Thoracic aorta (tissue), 2 donors: Measurements from ENCODE around the gene KRT12. TPM values are rescaled to one million over a fixed set of nuclear protein-coding genes. Genes with fewer than 3 reads are reported as not detected.
"Not testable (repeated sequence)": the region's sequence is repeated elsewhere in the genome, so short reads cannot be mapped to it uniquely, and the experiment has no call there.

Experiments
- ATAC-seq: fragments of 150-250 bp; one replicate; pipeline ENCODE4 v1.8.0; 2017; ENCODE audit warnings: low read depth; ENCODE audit not compliant: insufficient number of reproducible peaks, low FRiP score
- DNase-seq: peaks from one replicate; pipeline ENCODE4 v3.0.0-alpha.2; 2020; ENCODE audit warnings: low spot score
- H3K27ac ChIP-seq, 2 donors: fragments of 200-600 bp; sonication (generic); 1 replicate in 1 of 2; 2 replicates in 1 of 2; pipeline ENCODE4 v1.5.1; 2016; ENCODE audit warnings: mild to moderate bottlenecking in 2 of 2, moderate library complexity in 2 of 2
- H3K27me3 ChIP-seq: fragments of 200-600 bp; sonication (generic); replicated peaks from 2 replicates; pipeline ENCODE4 v1.6.0; 2016; ENCODE audit warnings: mild to moderate bottlenecking; ENCODE audit not compliant: insufficient read depth
- H3K36me3 ChIP-seq: fragments of 200-600 bp; sonication (generic); one replicate; pipeline ENCODE4 v1.5.1; 2016
- H3K4me1 ChIP-seq, 2 donors: fragments of 200-600 bp; sonication (generic); 1 replicate in 1 of 2; 2 replicates in 1 of 2; pipeline versions ENCODE4 v1.5.1 to v1.6.0; 2016; ENCODE audit warnings: low read depth in 2 of 2, mild to moderate bottlenecking in 1 of 2; ENCODE audit not compliant: control insufficient read depth in 1 of 2
- H3K4me3 ChIP-seq: fragments of 200-600 bp; sonication (generic); 2 replicates; pipeline ENCODE4 v1.5.1; 2016; ENCODE audit warnings: mild to moderate bottlenecking
- H3K9me3 ChIP-seq: fragments of 200-600 bp; sonication (generic); 2 replicates; pipeline ENCODE4 v1.5.1; 2016
- total RNA-seq, 2 donors: library from RNA; depleted of rRNA; stranded (reverse); fragments of >200 nt; gene quantifications; one replicate each; pipeline versions ENCODE4 v1.1.0 to v1.2.3, GENCODE V29; 2016
- TF ChIP-seq, protein P1 (sequence below): fragments of 200-600 bp; sonication (generic); IDR thresholded peaks from one replicate; pipeline ENCODE4 v1.5.1; 2019; ENCODE audit warnings: antibody characterized with exemption

The KRT12 gene
- total RNA-seq, 2 donors from 2014 or later: not detected

DNA sequence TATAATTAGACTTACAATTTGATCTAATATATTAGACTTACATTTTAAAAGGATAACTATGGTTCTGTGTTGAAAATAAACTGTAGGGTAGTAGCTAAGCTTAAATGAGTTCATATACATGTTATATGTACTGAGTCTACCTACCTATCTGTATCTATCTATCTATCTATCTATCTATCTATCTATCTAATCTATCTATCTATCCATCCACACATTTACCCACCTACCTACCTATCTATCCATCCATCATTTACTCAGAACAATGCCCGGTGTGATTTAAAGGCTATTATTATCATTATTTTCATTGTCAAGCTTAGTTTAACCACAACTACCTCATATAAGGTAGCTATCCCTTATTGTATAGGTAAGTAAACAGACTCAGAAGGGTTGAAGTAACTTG is 51.6 kb downstream of the KRT12 start:
- no peak for ATAC-seq
- Histone ChIP-seq H3K4me3 (no peak overlapping the region), H3K9me3 (no peaks in the 10 kb centered on the region), H3K4me1 (peaks cover 7 to 28% of the 10 kb centered on the region in 2 donors), H3K27me3 (no peaks in the 10 kb centered on the region), H3K36me3 (peaks cover 4% of the 10 kb centered on the region), H3K27ac (no peak overlapping the region)
- no peak for DNase-seq
- TF ChIP-seq, protein P1, sequence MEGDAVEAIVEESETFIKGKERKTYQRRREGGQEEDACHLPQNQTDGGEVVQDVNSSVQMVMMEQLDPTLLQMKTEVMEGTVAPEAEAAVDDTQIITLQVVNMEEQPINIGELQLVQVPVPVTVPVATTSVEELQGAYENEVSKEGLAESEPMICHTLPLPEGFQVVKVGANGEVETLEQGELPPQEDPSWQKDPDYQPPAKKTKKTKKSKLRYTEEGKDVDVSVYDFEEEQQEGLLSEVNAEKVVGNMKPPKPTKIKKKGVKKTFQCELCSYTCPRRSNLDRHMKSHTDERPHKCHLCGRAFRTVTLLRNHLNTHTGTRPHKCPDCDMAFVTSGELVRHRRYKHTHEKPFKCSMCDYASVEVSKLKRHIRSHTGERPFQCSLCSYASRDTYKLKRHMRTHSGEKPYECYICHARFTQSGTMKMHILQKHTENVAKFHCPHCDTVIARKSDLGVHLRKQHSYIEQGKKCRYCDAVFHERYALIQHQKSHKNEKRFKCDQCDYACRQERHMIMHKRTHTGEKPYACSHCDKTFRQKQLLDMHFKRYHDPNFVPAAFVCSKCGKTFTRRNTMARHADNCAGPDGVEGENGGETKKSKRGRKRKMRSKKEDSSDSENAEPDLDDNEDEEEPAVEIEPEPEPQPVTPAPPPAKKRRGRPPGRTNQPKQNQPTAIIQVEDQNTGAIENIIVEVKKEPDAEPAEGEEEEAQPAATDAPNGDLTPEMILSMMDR: no peak

DNA sequence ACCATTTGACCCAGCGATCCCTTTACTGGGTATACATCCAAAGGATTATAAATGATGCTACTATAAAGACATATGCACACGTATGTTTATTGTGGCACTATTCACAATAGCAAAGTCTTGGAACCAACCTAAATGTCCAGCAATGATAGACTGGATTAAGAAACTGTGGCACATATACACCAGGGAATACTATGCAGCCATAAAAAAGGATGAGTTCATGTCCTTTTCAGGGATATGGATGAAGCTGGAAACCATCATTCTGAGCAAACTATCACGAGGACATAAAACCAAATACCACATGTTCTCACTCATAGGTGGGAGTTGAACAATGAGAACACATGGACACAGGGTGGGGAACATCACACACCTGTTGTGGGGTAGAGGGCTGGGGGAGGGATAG is 52.4 kb downstream of the KRT12 start:
- H3K9me3 ChIP-seq, H3K27me3 ChIP-seq, H3K36me3 ChIP-seq, ATAC-seq, DNase-seq, H3K4me3 ChIP-seq, H3K27ac ChIP-seq: not testable (repeated sequence)
- H3K4me1 ChIP-seq: peaks cover 14 to 28% of the 10 kb centered on the region in 2 donors

DNA sequence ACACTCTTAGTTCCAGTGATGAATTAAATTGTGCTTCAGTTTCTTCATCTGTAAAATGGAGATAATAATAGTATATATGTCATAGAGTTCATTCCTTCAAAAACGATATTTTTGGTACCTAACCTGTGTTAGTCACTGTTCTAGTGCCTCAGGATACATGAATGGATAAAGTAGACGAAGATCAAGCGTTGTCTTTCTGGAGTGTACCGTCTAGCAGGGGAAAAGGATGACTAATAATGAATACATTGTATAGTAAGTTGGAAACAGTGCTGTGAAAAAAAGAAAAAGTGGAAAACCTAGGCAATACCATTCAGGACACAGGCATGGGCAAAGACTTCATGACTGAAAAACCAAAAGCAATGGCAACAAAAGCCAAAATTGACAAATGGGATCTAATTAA is 53.2 kb downstream of the KRT12 start:
- H3K9me3 ChIP-seq: no peaks in the 10 kb centered on the region
- peaks cover 20 to 26% of the 10 kb centered on the region in 2 donors for H3K4me1 ChIP-seq
- H3K36me3 ChIP-seq: peaks cover 4% of the 10 kb centered on the region
- H3K27me3 ChIP-seq: no peaks in the 10 kb centered on the region
- TF ChIP-seq, protein P1: no peak
- no peak overlapping the region for H3K4me3 ChIP-seq
- ATAC-seq: no peak
- DNase-seq: no peak
- H3K27ac ChIP-seq: no peak overlapping the region

DNA sequence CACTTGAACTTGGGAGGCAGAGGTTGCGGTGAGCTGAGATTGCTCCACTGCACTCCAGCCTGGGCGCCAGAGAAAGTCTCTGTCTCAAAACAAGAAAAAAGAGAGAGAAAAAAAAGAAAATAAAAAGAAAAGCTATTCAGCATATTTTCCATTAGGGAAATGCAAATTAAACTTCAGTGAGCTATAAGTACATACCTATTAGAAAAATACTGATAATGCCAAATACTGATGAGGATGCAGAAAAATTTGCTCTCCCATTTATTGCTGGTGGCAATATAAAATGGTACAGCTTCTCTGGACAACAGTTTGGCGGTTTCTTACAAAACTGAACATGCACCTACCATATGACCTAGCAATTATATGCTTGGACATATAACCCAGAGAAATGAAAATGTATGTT is 54.4 kb downstream of the KRT12 start:
- ATAC-seq (no peak), DNase-seq (no peak)
- Histone ChIP-seq H3K4me3 (no peak overlapping the region), H3K36me3 (peaks cover 4% of the 10 kb centered on the region), H3K9me3 (no peaks in the 10 kb centered on the region), H3K27me3 (no peaks in the 10 kb centered on the region), H3K4me1 (peaks cover 15 to 20% of the 10 kb centered on the region in 2 donors), H3K27ac (no peak overlapping the region)
- TF ChIP-seq, protein P1: no peak

Other genes with a start within 250 kb of the KRT12 start
- 10 to 100 TPM; 55.9 to 84.3 TPM for gene SMARCE1, start 219.4 kb downstream of the KRT12 start, total RNA-seq
- under 1 TPM; 0.63 to 0.81 TPM for gene KRT222, start 202.0 kb downstream of the KRT12 start, total RNA-seq
- gene KRT24, start 163.5 kb downstream of the KRT12 start, total RNA-seq: not detected
- gene KRT25, start 111.9 kb downstream of the KRT12 start, total RNA-seq: not detected
- gene KRT26, start 95.0 kb downstream of the KRT12 start, total RNA-seq: not detected
- not detected for gene KRT27, start 84.7 kb downstream of the KRT12 start, total RNA-seq
- not detected for gene KRT28, start 67.3 kb downstream of the KRT12 start, total RNA-seq
- 10 to 100 TPM in 1 of 2 donors, 1 to 10 TPM in 1; 2.3 to 13.5 TPM for gene KRT10, start 44.6 kb downstream of the KRT12 start, total RNA-seq
- 1 to 10 TPM in 1 of 2 donors, not detected in 1; 1.8 TPM for gene KRT20, start 18.0 kb upstream of the KRT12 start, total RNA-seq
- under 1 TPM in 1 of 2 donors, not detected in 1; 0.54 TPM for gene KRT23, start 70.4 kb upstream of the KRT12 start, total RNA-seq
- gene KRT39, start 99.7 kb upstream of the KRT12 start, total RNA-seq: not detected
- gene KRT40, start 117.1 kb upstream of the KRT12 start, total RNA-seq: not detected
- gene KRTAP3-3, start 126.9 kb upstream of the KRT12 start, total RNA-seq: not detected
- gene KRTAP3-2, start 132.7 kb upstream of the KRT12 start, total RNA-seq: not detected
- gene KRTAP3-1, start 141.9 kb upstream of the KRT12 start, total RNA-seq: not detected
- not detected for gene KRTAP1-5, start 160.0 kb upstream of the KRT12 start, total RNA-seq
- gene KRTAP1-4, start 163.0 kb upstream of the KRT12 start, total RNA-seq: not detected
- not detected for gene KRTAP1-3, start 167.7 kb upstream of the KRT12 start, total RNA-seq
- gene KRTAP1-1, start 174.2 kb upstream of the KRT12 start, total RNA-seq: not detected
- not detected for gene KRTAP2-1, start 180.1 kb upstream of the KRT12 start, total RNA-seq
- gene KRTAP2-2, start 188.0 kb upstream of the KRT12 start, total RNA-seq: not detected
- gene KRTAP2-3, start 192.9 kb upstream of the KRT12 start, total RNA-seq: not detected
- not detected for gene KRTAP2-4, start 198.7 kb upstream of the KRT12 start, total RNA-seq
- gene KRTAP4-7, start 216.9 kb upstream of the KRT12 start, total RNA-seq: not detected
- not detected for gene KRTAP4-8, start 230.9 kb upstream of the KRT12 start, total RNA-seq
- not detected for gene KRTAP4-16, start 235.0 kb upstream of the KRT12 start, total RNA-seq
- gene KRTAP4-9, start 238.2 kb upstream of the KRT12 start, total RNA-seq: not detected